LNCAP (cell line): ENCODE results near the gene KRT6C.

Experiments
- TF ChIP-seq, protein P1 (sequence below): fragments of 450-650 bp; IDR thresholded peaks from 2 replicates; pipeline ENCODE4 v1.5.1; 2017; ENCODE audit warnings: mild to moderate bottlenecking

Gene KRT6C

GRCh38 chr12:52423661-52424500 is 49.7 kb downstream of the KRT6C start:
- TF ChIP-seq, protein P1, sequence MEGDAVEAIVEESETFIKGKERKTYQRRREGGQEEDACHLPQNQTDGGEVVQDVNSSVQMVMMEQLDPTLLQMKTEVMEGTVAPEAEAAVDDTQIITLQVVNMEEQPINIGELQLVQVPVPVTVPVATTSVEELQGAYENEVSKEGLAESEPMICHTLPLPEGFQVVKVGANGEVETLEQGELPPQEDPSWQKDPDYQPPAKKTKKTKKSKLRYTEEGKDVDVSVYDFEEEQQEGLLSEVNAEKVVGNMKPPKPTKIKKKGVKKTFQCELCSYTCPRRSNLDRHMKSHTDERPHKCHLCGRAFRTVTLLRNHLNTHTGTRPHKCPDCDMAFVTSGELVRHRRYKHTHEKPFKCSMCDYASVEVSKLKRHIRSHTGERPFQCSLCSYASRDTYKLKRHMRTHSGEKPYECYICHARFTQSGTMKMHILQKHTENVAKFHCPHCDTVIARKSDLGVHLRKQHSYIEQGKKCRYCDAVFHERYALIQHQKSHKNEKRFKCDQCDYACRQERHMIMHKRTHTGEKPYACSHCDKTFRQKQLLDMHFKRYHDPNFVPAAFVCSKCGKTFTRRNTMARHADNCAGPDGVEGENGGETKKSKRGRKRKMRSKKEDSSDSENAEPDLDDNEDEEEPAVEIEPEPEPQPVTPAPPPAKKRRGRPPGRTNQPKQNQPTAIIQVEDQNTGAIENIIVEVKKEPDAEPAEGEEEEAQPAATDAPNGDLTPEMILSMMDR, result no peak

- TF ChIP-seq, protein P1, result no peak
Observed at GRCh38 chr12:52423035-52423434, 50.6 kb downstream of the KRT6C start.

DNA sequence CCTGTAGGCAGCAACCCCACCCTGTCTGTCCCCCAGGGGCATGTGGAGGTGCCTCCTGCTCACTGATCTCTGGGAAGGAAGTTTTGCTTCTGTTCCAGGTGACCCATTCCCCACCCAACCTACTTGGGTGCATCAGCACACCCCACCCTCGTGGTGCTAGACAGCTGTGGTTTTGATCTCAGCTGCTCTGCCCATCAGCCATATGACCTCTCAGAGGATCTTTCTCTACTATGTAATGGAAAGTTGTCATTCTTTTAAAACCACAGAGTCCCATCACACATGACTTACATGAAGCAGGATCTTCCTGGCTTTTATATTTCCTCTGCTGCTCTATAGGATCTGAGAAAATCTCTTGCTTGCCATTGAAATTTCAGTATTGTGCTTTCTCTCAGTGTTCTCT is 53.9 kb downstream of the KRT6C start:
- TF ChIP-seq, protein P1, result no peak

- TF ChIP-seq, protein P1, result no peak
Observed at GRCh38 chr12:52418576-52419110, 55.0 kb downstream of the KRT6C start.
